OCI-LY7 (cell line): ENCODE measurements around the gene RHOT1.
"Not testable (repeated sequence)": the region's sequence is repeated elsewhere in the genome, so short reads cannot be mapped to it uniquely, and the experiment has no call there.

Experiments used
- EZH2phosphoT487 ChIP-seq: fragments of 200-600 bp; sonication (generic); IDR thresholded peaks from 2 replicates; pipeline ENCODE4 v1.6.1; 2018; ENCODE audit warnings: low read depth, borderline replicate concordance, mild to moderate bottlenecking, mixed run types, antibody characterized with exemption, low read length, moderate library complexity, mixed read lengths
- TF ChIP-seq, protein P1 (sequence below): fragments of 200-600 bp; sonication (generic); conservative IDR thresholded peaks from 2 replicates; pipeline ENCODE4 v1.5.1; 2014; ENCODE audit warnings: mild to moderate bottlenecking, antibody characterized with exemption, low read length, moderate library complexity, mixed read lengths

DNA sequence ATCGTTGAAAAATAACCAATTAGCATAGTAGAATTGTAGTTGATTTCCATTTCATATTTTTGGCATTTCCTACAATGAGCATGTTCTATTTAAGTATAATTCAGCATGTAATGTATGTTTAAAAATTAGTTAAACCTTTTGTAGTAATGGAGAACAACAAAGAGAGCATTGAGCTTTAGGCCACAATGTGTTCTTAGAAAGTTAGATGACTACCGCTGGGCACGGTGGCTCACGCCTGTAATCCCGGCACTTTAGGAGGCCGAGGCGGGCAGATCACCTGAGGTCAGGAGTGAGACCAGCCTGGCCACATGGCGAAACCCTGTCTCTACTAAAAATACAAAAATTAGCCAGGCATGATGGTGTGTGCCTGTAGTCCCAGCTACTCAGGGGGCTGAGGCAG, 42.0 kb upstream of the RHOT1 start:
- TF ChIP-seq, protein P1, sequence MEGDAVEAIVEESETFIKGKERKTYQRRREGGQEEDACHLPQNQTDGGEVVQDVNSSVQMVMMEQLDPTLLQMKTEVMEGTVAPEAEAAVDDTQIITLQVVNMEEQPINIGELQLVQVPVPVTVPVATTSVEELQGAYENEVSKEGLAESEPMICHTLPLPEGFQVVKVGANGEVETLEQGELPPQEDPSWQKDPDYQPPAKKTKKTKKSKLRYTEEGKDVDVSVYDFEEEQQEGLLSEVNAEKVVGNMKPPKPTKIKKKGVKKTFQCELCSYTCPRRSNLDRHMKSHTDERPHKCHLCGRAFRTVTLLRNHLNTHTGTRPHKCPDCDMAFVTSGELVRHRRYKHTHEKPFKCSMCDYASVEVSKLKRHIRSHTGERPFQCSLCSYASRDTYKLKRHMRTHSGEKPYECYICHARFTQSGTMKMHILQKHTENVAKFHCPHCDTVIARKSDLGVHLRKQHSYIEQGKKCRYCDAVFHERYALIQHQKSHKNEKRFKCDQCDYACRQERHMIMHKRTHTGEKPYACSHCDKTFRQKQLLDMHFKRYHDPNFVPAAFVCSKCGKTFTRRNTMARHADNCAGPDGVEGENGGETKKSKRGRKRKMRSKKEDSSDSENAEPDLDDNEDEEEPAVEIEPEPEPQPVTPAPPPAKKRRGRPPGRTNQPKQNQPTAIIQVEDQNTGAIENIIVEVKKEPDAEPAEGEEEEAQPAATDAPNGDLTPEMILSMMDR, result not testable (repeated sequence)
- TF ChIP-seq EZH2phosphoT487, result not testable (repeated sequence)
